HepG2 (cell line): ENCODE measurements around the gene MYBL2. TPM values are rescaled to one million over a fixed set of nuclear protein-coding genes. Genes with fewer than 3 reads are reported as not detected.

ENCODE experiments used
- ATF7-NPFF ChIP-seq: sonication (generic); formaldehyde crosslinking; IDR thresholded peaks from 2 replicates; pipeline ENCODE4 v1.8.1; 2023; ENCODE audit warnings: mild to moderate bottlenecking, low read depth, missing genetic modification reagents, moderate library complexity
- EP300 ChIP-seq, 3 experiments: sonication (generic) in 1 of 3; formaldehyde crosslinking in 1 of 3; IDR thresholded peaks; 2 replicates each; pipeline versions ENCODE4 v1.5.1 to v1.6.1; 2011 to 2020; ENCODE audit warnings: low read depth in 2 of 3, low read length in 2 of 3, borderline replicate concordance in 1 of 3, improper control_type of control experiment in 1 of 3, mild to moderate bottlenecking in 1 of 3, missing genetic modification reagents in 1 of 3, moderate library complexity in 1 of 3
- FOXO1 ChIP-seq: sonication (generic); formaldehyde crosslinking; IDR thresholded peaks from 2 replicates; pipeline ENCODE4 v1.4.0; 2020; ENCODE audit warnings: missing genetic modification reagents
- GLI4 ChIP-seq: sonication (generic); formaldehyde crosslinking; IDR thresholded peaks from 2 replicates; pipeline ENCODE4 v1.5.1; 2020; ENCODE audit warnings: missing genetic modification reagents, mild to moderate bottlenecking, moderate library complexity, borderline replicate concordance
- GPBP1L1 ChIP-seq: sonication (generic); formaldehyde crosslinking; IDR thresholded peaks from 2 replicates; pipeline ENCODE4 v1.5.0; 2020; ENCODE audit warnings: mild to moderate bottlenecking, missing genetic modification reagents
- HNRNPL ChIP-seq: fragments of 200-400 bp; formaldehyde crosslinking; IDR thresholded peaks from 2 replicates; pipeline ENCODE4 v1.6.1; 2017; ENCODE audit warnings: mild to moderate bottlenecking, low read depth, low read length
- MAF1 ChIP-seq: sonication (generic); formaldehyde crosslinking; IDR thresholded peaks from 2 replicates; pipeline ENCODE4 v1.5.0; 2020; ENCODE audit warnings: missing genetic modification reagents, borderline replicate concordance
- NR2F6 ChIP-seq, 2 experiments: IDR thresholded peaks; 2 replicates each; pipeline ENCODE4 v1.6.1; 2016; ENCODE audit warnings: antibody characterized with exemption in 1 of 2, mild to moderate bottlenecking in 1 of 2
- SNAPC2 ChIP-seq: sonication (generic); formaldehyde crosslinking; IDR thresholded peaks from 2 replicates; pipeline ENCODE4 v1.8.1; 2022; ENCODE audit warnings: mild to moderate bottlenecking, missing genetic modification reagents
- TCF12 ChIP-seq, 2 experiments: fragments of 450-650 bp in 1 of 2; sonication (generic) in 1 of 2; formaldehyde crosslinking in 1 of 2; IDR thresholded peaks; 2 replicates each; pipeline versions ENCODE4 v1.6.1 to v1.8.0; 2017 to 2022; ENCODE audit warnings: antibody characterized with exemption in 1 of 2, mild to moderate bottlenecking in 1 of 2, missing genetic modification reagents in 1 of 2, moderate library complexity in 1 of 2
- ZNF124 ChIP-seq: sonication (generic); formaldehyde crosslinking; IDR thresholded peaks from 2 replicates; pipeline ENCODE4 v1.4.0; 2020; ENCODE audit warnings: missing genetic modification reagents
- ZNF256 ChIP-seq: sonication (generic); formaldehyde crosslinking; conservative IDR thresholded peaks from 2 replicates; pipeline ENCODE4 v1.4.0; 2020; ENCODE audit warnings: missing genetic modification reagents
- ZNF264 ChIP-seq: sonication (generic); formaldehyde crosslinking; IDR thresholded peaks from 2 replicates; pipeline ENCODE4 v1.4.0; 2020; ENCODE audit warnings: missing genetic modification reagents
- ZNF652 ChIP-seq: IDR thresholded peaks from 2 replicates; pipeline ENCODE4 v1.6.1; 2016; ENCODE audit warnings: low read depth, borderline replicate concordance
- ZNF746 ChIP-seq: sonication (generic); formaldehyde crosslinking; IDR thresholded peaks from 2 replicates; pipeline ENCODE4 v1.8.0; 2022; ENCODE audit warnings: mild to moderate bottlenecking, missing genetic modification reagents
- ZNF766 ChIP-seq: sonication (generic); formaldehyde crosslinking; IDR thresholded peaks from 2 replicates; pipeline ENCODE4 v1.5.0; 2020; ENCODE audit warnings: missing genetic modification reagents, borderline replicate concordance
- polyA plus RNA-seq, 8 experiments: library from polyadenylated mRNA; depleted of rRNA in 3 of 8; stranded (reverse) in 7 of 8; unstranded in 1 of 8; fragments of >200 nt; fragmentation: Illumina TruSeq in 4 of 8; extraction: Trizol in 4 of 8; gene quantifications; 2 replicates each; pipeline versions ENCODE4 v1.2.1 to v1.2.3, GENCODE V29; 2011 to 2016; ENCODE audit warnings: low read depth in 4 of 8, missing spikeins in 1 of 8, mixed read lengths in 1 of 8; ENCODE audit not compliant: insufficient read depth in 1 of 8
- total RNA-seq, 5 experiments: library from RNA; depleted of rRNA; stranded (reverse); fragments of >200 nt; fragmentation: Illumina TruSeq; extraction: Trizol; gene quantifications; 2 replicates each; pipeline ENCODE4 v1.2.3, GENCODE V29; 2016; ENCODE audit warnings: low read depth in 1 of 5
- TF ChIP-seq, protein P1 (sequence below): sonication (generic); formaldehyde crosslinking; IDR thresholded peaks from 2 replicates; pipeline ENCODE4 v1.4.0; 2020; ENCODE audit warnings: missing genetic modification reagents; ENCODE audit errors: not compliant biosample characterization
- TF ChIP-seq, protein P2 (sequence below): sonication (generic); formaldehyde crosslinking; IDR thresholded peaks from 2 replicates; pipeline ENCODE4 v1.5.0; 2020; ENCODE audit warnings: mild to moderate bottlenecking, missing genetic modification reagents, borderline replicate concordance

MYBL2 gene
- total and polyA plus RNA-seq, 2 of the 13 experiments (the other 11 are each of a cell fraction or from before 2014, with no cell fraction given) = 11.9 to 66.2 TPM

DNA sequence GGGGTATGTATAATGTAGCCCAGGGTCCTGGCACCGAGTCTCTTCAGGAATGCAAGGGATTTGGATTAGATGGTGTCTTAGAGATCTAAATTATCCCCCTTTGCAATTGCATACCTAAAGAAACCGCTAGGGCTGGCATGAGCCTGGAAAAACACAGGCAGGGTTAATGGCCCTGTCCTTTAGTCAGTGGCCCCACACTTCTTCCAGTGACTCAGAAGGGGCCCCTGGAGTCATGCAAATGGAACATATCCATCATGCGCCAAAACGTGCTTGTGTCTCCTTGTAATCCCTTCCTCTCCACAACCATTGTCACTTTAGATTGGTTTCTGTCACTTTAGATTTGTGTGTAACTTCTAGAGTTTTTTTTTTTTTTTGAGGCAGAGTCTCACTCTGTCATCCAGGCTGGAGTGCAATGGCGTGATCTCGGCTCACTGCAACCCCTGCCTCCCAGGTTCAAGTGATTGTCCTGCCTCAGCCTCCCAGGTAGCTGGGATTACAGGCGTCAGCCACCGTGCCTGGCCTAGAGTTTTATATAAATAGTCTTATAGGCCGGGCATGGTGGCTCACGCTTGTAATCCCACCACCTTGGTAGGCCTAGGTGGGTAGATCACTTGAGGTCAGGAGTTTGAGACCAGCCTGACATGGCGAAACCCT, 8.7 kb upstream of the MYBL2 start (continued):
- TF ChIP-seq ZNF766 (CRISPR knock-in tag) = peak; percentile 77; the same call in 1 of the 2 replicates
- no peak for TF ChIP-seq GPBP1L1 (CRISPR knock-in tag)
- TF ChIP-seq FOXO1 (CRISPR knock-in tag) = peak; percentile 11; the same call in 1 of the 2 replicates
- TF ChIP-seq EP300 (IDR thresholded peaks at IDR 0.05; ENCODE audit: low read depth in 2 of 2, low read length in 2 of 2) = no peak; a peak in 1 of 4 replicates
- TF ChIP-seq EP300 (CRISPR knock-in tag; IDR thresholded peaks at IDR 0.05; ENCODE audit: borderline replicate concordance) = no peak
- 0 out of 2 replicates have a peak, but pooled peaks have one; percentile 43 for TF ChIP-seq SNAPC2 (CRISPR knock-in tag)
- peak; percentile 45; the same call in 1 of the 2 replicates for TF ChIP-seq ZNF652 (CRISPR knock-in tag)
- TF ChIP-seq MAF1 = 0 out of 2 replicates have a peak, but pooled peaks have one; percentile 17
- 0 out of 2 replicates have a peak, but pooled peaks have one; percentile 19 for TF ChIP-seq ZNF124 (CRISPR knock-in tag)
- no peak for TF ChIP-seq GLI4
- TF ChIP-seq ZNF264 (CRISPR knock-in tag) = peak; percentile 13; the same call in 1 of the 2 replicates
- TF ChIP-seq ZNF746 (CRISPR knock-in tag) = no peak
- no peak for TF ChIP-seq ATF7-NPFF (CRISPR knock-in tag)
- 0 out of 2 replicates have a peak, but pooled peaks have one; percentile 61 for TF ChIP-seq ZNF256 (CRISPR knock-in tag)
- TF ChIP-seq, protein P1, sequence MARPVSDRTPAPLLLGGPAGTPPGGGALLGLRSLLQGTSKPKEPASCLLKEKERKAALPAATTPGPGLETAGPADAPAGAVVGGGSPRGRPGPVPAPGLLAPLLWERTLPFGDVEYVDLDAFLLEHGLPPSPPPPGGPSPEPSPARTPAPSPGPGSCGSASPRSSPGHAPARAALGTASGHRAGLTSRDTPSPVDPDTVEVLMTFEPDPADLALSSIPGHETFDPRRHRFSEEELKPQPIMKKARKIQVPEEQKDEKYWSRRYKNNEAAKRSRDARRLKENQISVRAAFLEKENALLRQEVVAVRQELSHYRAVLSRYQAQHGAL = peak; percentile 36
- TF ChIP-seq HNRNPL = no peak
- TF ChIP-seq TCF12 (IDR thresholded peaks at IDR 0.05) = no peak
- peak; percentile 32; the same call in 1 of the 2 replicates for TF ChIP-seq TCF12 (CRISPR knock-in tag; IDR thresholded peaks at IDR 0.05)
- TF ChIP-seq, protein P2, sequence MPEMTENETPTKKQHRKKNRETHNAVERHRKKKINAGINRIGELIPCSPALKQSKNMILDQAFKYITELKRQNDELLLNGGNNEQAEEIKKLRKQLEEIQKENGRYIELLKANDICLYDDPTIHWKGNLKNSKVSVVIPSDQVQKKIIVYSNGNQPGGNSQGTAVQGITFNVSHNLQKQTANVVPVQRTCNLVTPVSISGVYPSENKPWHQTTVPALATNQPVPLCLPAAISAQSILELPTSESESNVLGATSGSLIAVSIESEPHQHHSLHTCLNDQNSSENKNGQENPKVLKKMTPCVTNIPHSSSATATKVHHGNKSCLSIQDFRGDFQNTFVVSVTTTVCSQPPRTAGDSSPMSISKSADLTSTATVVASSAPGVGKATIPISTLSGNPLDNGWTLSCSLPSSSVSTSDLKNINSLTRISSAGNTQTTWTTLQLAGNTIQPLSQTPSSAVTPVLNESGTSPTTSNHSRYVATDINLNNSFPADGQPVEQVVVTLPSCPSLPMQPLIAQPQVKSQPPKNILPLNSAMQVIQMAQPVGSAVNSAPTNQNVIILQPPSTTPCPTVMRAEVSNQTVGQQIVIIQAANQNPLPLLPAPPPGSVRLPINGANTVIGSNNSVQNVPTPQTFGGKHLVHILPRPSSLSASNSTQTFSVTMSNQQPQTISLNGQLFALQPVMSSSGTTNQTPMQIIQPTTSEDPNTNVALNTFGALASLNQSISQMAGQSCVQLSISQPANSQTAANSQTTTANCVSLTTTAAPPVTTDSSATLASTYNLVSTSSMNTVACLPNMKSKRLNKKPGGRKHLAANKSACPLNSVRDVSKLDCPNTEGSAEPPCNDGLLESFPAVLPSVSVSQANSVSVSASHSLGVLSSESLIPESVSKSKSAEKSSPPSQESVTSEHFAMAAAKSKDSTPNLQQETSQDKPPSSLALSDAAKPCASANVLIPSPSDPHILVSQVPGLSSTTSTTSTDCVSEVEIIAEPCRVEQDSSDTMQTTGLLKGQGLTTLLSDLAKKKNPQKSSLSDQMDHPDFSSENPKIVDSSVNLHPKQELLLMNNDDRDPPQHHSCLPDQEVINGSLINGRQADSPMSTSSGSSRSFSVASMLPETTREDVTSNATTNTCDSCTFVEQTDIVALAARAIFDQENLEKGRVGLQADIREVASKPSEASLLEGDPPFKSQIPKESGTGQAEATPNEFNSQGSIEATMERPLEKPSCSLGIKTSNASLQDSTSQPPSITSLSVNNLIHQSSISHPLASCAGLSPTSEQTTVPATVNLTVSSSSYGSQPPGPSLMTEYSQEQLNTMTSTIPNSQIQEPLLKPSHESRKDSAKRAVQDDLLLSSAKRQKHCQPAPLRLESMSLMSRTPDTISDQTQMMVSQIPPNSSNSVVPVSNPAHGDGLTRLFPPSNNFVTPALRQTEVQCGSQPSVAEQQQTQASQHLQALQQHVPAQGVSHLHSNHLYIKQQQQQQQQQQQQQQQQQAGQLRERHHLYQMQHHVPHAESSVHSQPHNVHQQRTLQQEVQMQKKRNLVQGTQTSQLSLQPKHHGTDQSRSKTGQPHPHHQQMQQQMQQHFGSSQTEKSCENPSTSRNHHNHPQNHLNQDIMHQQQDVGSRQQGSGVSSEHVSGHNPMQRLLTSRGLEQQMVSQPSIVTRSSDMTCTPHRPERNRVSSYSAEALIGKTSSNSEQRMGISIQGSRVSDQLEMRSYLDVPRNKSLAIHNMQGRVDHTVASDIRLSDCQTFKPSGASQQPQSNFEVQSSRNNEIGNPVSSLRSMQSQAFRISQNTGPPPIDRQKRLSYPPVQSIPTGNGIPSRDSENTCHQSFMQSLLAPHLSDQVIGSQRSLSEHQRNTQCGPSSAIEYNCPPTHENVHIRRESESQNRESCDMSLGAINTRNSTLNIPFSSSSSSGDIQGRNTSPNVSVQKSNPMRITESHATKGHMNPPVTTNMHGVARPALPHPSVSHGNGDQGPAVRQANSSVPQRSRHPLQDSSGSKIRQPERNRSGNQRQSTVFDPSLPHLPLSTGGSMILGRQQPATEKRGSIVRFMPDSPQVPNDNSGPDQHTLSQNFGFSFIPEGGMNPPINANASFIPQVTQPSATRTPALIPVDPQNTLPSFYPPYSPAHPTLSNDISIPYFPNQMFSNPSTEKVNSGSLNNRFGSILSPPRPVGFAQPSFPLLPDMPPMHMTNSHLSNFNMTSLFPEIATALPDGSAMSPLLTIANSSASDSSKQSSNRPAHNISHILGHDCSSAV (CRISPR knock-in tag) = no peak
- no peak for TF ChIP-seq NR2F6 (IDR thresholded peaks at IDR 0.05)
- TF ChIP-seq NR2F6 (CRISPR knock-in tag; IDR thresholded peaks at IDR 0.05) = 0 out of 2 replicates have a peak, but pooled peaks have one; percentile 13
